Stimulated activated CD4-positive, alpha-beta T cell treated with anti-CD3 and anti-CD28 coated beads, Interleukin-1b, Interleukin-23, amount 100 ng/mL, for 48 hours (primary cell): ENCODE measurements around the gene TMEM260.
"Not testable (repeated sequence)": the region's sequence is repeated elsewhere in the genome, so short reads cannot be mapped to it uniquely, and the experiment has no call there.

Source experiments
- DNase-seq: peaks from one replicate; pipeline ENCODE4 v3.0.0-alpha.2; 2020

The TMEM260 gene

GRCh38 chr14:56603648-56604047 is 24.1 kb downstream of the TMEM260 start:
- DNase-seq = no peak

DNA sequence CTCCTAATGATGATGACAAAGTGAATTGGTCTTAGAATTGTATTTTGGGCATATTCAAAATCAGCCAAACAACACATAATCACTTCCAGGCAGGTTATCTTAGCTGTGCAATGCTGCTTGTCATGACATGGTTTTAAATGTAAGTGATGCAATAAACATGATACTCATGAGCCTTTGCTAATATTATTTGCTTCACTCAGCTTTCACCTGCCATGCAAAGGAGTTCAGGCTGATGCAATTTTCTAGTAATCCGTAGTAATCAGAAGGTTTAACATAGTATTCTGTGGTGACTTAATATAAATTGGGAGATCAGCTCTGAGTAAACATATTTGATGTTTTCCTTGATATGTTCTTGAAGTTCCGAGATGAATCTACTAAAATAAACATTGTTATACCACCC is 29.1 kb downstream of the TMEM260 start:
- DNase-seq = no peak

GRCh38 chr14:56611663-56612062 is 32.1 kb downstream of the TMEM260 start:
- not testable (repeated sequence) for DNase-seq

DNA sequence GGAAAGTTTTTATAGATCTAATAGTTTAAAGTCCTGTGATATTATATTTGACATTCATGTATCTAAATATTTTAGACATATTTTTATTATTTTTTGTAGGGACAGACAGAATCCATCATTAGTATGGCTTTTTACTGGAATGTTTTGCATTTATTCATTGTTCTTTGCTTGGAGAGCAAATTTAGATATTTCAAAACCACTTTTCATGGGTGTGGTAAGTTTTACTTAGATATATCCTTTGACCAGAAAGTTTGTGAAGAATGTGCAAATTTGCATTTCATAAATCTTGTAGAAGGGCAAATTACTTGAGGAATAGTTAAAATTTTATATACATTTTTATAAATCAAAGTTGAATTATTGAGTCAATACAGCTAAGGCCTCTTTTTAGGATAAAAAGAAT is 37.5 kb downstream of the TMEM260 start:
- no peak for DNase-seq

GRCh38 chr14:56630707-56631106 is 51.1 kb downstream of the TMEM260 start:
- DNase-seq = no peak

- DNase-seq = no peak
These were observed 52.6 kb downstream of the TMEM260 start for GRCh38 chr14:56632195-56632594.

DNA sequence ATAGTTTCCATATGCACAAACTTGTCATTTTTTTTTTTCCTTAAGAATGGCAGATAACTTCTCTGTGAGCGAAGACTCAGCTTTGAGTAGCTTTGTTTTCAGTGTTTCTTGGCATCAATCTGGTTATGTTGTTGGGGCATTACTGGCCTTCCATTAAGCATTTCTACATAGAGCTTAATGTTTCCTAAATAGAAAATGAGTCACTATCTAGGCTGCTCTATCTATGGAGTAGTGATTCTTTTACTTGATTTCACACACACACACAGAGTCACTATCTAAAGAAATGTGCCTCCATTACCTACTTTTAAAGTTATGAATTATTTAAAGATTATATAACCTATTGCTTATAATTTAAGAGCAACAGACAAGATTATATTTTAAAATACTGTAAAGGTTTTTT is 53.9 kb downstream of the TMEM260 start:
- no peak for DNase-seq

GRCh38 chr14:56635041-56635440 is 55.4 kb downstream of the TMEM260 start:
- DNase-seq = no peak

- no peak for DNase-seq
These were observed 67.9 kb downstream of the TMEM260 start for GRCh38 chr14:56647493-56647892.

- no peak for DNase-seq
These were observed 69.1 kb downstream of the TMEM260 start for GRCh38 chr14:56648508-56649301.

DNA sequence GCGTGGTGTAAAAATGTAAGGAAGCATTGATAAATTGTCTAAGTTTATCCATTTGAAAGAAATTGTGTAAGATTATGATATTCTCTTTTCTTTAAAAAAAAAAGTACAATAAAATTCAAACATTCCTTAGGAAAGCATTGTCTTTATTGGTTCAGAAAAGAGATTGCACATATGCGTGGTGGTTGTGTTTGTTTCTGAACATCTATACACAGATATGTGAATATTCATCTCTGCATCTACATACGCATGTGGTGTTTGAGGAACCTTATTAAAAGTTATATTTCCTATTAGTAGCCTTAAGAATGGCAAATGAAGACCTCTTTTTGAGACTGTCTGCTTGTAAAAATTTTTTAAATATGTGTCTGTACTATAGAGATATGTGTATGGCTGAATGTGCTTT is 69.8 kb downstream of the TMEM260 start:
- no peak for DNase-seq

- DNase-seq = no peak
These were observed 70.5 kb downstream of the TMEM260 start for GRCh38 chr14:56650048-56650447.

- DNase-seq = no peak
These were observed 71.4 kb downstream of the TMEM260 start for GRCh38 chr14:56650979-56651378.

- no peak for DNase-seq
These were observed 78.0 kb downstream of the TMEM260 start for GRCh38 chr14:56657604-56658003.

- no peak for DNase-seq
These were observed 79.8 kb downstream of the TMEM260 start for GRCh38 chr14:56659378-56659777.

DNA sequence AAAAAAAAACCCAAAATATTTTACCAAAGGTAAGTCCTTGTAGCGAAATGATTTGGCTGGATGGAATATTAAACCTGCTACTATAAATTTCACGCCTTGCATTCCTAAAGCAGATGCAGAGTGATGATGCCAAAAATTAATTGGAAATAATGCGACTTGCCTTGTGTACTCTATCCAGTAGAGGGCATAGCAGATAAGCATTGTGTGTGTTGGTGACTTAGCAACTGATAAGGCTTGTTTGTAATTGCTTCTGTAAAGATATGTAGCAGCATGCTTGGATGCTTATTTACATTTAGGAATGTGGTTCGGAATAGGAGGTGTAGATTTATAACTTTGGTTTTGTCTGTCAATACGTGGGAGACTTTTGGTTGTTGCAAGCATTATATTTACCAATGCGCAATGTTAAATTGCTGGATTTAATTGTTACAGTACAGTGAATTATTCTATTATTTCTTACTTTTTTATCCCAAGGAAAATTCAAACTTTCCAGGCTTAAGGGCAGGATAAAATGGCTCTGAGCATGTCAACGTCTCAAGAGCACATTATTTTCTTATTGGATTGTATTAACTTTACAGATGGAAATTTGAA is 80.5 kb downstream of the TMEM260 start:
- DNase-seq = no peak

DNA sequence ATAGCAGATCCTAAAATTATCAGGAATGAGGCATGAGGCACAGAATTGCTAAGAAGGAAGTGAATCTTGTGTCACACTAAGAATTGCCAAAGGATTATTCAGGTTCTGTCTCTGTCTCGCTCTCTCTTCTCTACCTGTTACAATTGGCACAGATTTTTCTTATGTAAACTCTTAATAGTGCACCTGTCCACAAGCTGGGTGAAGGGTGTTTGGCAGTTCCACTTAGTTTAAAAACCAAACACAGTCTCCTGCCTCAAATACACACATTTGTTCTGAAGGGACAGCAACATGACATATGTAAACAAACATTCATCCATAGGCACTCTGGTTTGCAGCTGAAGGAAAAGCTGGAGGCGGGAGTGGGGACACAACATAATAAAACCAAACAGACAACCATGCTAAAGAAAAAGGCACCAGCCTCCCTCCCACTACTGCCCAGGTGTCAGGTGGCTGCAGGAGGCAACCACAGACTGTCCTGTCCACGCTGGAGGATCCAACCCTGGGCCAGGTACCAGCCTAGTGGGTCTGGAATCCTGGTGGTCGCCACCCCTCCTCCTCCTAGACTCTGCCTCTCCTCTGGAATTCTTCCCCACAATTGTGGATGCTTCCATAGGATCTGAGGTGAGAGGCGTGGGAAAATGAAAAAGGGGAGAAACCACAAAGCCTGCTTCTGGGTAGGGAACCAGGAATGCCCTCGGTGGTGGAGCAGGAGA is 81.2 kb downstream of the TMEM260 start:
- DNase-seq = no peak

DNA sequence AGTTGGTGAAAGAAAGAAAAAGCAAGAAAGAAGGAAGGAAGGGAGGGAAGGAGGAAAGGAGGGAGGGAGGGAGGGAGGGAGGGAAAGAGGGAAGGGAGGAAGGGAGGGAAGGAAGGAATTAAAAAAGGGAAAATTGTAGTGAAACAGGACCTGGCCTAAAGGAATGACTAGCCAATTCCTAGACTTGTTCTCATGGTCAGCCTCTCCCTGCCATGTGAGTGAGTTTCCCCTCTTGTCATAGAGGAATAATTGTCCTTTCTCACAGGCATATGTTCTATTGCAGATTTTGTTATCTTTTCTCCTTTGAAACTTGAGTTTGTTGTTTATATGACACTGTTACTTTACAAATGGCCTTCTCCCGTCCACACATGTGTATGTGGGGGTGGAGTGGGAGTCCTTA is 81.9 kb downstream of the TMEM260 start:
- DNase-seq = no peak

DNA sequence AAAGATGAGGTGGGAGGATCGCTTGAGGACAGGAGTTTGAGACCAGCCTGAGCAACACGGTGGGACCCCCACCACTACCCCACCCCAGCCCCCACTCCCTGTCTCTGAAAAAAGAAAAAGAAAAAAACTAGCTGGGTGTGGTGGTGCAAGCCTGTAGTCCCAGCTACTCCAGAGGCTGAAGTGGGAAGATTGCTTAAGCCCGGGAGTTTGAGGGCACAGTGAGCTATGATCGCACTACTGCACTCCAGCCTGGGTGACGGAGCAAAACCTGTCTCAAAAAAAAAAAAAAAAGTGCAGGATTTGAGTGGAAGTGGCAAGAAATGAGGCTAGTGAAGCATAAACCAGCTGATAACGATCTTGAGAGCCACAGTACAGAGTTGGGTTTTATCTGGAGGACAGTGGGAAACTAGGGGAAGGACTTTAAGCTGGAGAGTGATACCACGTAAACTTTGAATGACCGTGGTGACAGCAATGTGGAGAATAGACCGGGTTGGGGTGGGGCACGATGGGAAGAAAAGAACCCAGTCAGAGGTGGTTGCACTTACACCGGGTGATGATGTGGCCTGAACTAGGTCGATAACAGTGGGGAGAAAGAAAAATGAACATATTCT is 85.3 kb downstream of the TMEM260 start:
- no peak for DNase-seq

DNA sequence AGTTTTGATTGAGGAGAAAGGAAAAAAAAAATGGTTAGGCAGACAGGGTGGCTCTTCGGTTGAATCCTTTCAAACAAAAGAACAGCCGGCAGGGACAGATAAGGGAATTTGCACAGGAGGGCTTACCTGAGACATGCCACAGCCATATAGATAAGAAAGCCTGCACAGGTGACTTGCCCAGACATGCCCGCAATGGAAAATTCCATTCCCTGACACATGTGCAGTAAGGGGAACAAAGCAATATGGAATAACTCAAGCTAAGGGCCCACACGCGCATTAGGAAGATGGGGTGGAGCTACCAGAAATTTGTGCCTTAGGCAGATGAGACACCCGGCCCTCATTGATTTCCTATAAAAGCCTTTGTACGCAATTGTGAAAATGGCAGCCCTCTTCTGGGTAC is 86.7 kb downstream of the TMEM260 start:
- no peak for DNase-seq

DNA sequence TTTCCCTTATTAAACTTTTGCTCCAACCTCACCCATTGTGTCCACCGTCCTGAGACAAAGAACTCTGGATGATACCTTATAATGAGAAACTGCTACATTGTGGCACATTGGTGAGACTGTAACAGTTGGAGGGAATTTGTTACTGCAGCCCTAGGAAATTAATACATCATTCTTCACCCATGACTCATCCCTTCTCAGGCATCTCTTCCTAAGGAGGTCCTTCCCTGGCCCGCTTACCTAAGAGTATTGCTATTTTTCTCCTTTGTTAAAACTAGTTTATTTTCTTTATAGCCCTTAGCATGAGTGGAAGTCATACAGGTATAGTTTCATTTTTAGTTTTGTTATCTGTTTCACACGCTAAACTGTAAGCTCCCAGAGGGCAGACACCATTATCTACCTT is 87.1 kb downstream of the TMEM260 start:
- no peak for DNase-seq

- not testable (repeated sequence) for DNase-seq
These were observed 87.7 kb downstream of the TMEM260 start for GRCh38 chr14:56667290-56667689.

DNA sequence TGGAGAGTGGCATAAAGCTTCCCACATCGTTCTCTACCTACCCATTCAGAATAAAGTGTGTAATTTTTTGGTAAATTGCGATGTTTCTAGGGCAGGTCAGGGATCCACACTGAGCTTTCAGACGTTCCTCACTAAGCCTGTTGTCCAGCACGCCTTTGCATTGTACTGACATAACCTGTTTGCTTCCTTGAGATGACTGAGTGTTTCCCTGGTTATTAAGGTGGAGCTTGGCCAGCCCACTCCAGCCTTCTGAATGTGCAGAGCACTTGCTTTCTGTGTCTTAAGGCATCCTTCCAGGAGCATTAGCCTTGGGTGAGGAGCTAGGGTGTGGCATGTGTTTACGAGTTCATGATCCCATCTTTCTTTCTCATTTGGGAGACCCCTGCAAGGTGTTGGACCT is 96.4 kb downstream of the TMEM260 start:
- no peak for DNase-seq

- DNase-seq = no peak
These were observed 99.2 kb downstream of the TMEM260 start for GRCh38 chr14:56678838-56679237.
